Measurements from ENCODE around the gene ARHGAP23.
"Not testable (repeated sequence)": the region's sequence is repeated elsewhere in the genome, so short reads cannot be mapped to it uniquely, and the experiment has no call there.

The ARHGAP23 gene

DNA sequence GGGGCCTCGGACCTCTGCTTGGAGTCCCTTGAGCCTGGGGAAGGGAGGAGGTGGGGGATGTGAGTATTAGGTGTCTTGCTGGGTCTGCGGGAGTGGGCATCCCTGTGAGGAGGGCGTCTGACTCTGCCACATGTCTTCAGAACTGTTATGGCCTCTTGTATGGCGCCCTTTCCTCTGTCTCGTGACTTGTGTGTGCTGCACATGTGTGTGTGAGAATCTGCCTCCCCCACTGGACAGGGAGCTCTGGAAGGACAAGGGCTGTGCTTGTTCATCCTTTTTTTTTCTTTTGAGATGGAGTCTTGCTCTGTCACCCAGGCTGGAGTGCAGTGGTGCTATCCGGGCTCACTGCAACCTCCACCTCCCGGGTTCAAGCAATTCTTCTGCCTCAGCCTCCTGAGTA, 33.4 kb downstream of the ARHGAP23 start:
- no peak for DNase-seq

GRCh38 chr17:38463451-38463858, 35.2 kb downstream of the ARHGAP23 start:
- DNase-seq: no peak

- no peak for DNase-seq
Observed at GRCh38 chr17:38464251-38464722, 36.0 kb downstream of the ARHGAP23 start.

GRCh38 chr17:38464723-38465390, 36.6 kb downstream of the ARHGAP23 start:
- no peak for DNase-seq

DNA sequence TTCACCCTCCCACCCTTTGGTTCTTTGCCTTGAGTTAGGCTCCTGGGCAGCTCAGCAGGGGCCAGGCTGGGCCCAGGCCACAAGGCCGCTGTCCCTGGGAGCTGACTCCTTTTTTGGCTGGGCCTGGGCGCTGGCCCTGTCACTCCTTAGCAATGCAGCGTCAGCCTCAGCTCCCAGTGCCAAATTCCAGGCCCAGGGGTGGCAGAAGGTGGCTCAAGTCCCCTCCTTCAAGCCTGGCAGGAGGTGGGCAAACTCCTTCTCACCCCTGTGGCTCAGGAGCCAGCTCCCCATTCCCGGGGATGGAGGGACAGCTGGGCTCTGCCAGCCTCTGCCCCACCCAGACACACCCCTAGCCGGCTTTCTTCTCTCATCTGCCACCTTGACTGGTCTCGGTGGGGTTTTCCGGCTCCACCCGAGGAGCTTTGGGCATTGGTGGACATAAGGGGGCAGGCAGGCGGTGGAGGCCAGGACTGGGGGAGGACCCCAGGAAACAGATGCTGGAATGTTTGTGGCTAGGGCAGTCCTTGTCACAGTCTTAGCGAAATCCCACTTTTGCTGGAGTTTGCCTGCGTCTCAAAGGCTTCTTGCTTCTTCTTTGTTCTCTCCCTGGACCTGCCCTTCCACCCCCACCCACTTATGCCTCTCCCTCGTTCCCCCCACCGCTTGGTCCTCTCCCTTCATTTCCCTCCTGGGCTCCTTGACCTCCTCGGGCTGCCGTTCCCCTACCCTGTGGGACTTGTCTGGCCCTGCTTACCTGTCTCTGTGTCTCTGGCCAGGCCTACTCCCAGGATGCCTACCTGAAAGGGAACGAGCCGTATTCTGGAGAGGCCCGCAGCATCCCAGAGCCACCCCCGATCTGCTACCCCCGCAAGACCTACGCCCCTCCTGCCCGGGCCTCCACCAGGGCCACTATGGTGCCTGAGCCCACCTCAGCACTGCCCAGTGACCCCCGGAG, 37.4 kb downstream of the ARHGAP23 start:
- DNase-seq: no peak

DNA sequence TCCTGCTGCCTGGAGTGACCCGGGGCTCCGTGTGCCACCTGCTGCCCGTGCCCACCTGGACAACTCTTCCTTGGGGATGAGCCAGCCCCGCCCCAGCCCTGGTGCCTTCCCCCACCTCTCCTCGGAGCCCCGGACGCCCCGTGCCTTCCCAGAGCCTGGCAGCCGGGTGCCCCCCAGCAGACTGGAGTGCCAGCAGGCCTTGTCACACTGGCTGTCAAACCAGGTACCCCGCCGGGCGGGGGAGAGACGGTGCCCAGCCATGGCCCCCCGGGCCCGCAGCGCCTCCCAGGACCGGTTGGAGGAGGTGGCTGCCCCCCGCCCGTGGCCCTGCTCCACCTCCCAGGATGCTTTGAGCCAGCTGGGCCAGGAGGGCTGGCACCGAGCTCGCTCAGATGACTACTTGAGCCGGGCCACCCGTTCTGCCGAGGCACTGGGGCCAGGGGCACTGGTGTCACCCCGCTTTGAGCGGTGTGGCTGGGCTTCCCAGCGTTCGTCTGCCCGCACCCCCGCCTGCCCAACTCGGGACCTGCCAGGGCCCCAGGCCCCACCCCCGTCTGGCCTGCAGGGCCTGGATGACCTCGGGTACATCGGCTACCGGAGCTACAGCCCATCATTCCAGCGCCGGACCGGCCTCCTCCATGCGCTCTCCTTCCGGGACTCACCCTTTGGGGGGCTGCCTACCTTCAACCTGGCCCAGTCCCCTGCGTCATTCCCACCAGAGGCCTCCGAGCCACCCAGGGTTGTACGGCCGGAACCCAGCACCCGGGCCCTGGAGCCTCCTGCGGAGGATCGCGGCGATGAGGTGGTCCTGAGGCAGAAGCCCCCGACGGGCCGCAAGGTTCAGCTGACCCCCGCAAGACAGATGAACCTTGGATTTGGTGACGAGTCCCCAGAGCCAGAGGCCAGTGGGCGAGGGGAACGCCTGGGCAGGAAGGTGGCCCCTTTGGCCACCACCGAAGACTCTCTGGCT, 38.4 kb downstream of the ARHGAP23 start:
- DNase-seq: no peak

- no peak for DNase-seq
Observed at GRCh38 chr17:38467491-38467890, 39.2 kb downstream of the ARHGAP23 start.

DNA sequence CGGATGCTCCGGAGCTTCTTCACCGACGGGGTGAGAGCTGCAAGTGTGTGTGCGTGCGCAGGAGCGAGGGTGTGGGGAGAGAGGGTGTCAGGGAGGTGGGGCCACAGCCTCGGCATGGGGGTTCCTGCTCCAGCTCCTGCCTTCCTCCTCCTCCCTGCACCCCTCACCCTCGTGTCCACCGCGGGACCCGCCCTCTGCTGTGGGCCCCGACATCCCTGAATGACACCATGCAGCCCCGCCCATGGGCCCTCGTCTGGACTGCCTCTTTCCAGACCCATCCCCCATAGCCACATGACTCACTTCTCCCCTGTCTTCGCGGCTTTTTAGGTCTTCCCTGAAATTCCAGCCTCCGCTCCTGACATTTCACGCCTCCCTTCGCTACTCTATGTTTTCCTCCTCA, 41.6 kb downstream of the ARHGAP23 start:
- DNase-seq: no peak

DNA sequence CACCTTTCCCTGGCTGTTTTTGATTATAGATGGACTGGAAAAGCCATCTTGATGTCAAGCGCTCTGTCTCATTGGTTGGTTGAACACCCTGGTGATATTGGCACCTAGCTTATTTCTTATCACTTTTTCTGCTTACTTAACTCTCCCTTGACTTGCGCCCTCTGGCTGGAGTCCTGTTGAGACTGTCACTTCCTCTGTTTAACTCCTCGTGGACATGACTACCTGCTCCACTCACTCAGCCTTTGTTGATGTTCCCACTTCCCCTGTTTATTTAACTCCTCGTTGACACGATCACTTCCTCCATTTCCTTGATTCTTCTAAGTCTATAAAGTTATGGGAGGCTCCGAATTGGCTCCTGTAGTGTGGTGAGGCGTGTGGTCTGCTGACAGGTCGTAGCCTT, 43.0 kb downstream of the ARHGAP23 start:
- not testable (repeated sequence) for DNase-seq

- not testable (repeated sequence) for DNase-seq
Observed at GRCh38 chr17:38474666-38475065, 46.4 kb downstream of the ARHGAP23 start.

DNA sequence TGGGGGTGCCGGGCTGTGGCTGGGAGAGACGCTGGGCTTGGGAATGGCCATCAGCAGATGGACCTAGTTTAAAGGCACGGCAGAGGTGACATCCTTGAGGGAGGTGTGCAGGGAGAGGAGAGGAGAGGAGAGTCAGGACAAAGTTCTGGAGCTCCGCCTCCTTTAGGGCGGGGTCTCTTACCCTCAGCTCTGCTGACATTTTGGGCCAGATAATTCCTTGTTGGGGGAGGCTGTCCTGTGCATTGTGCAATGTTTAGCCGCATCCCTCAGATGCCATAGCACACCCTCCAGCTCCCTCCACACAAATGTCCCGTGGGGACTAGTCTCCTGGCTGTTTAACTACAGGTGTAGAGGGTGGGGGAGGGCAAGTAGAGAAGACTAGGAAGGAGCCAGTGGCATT, 48.3 kb downstream of the ARHGAP23 start:
- no peak for DNase-seq

DNA sequence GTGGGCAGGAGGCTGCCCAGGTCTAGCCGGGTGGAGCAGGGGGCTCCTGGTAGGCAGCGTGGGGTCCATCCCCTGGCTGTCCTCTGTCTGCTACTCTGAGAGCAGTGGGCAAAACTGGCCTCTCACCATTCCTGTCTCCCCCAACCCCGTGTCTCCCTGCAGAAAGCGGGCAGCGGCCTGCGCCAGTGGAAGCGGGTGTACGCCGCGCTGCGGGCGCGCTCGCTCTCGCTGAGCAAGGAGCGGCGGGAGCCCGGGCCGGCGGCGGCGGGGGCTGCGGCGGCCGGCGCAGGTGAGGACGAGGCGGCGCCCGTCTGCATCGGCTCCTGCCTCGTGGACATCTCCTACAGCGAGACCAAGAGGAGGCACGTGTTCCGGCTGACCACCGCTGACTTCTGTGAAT, 49.2 kb downstream of the ARHGAP23 start:
- DNase-seq: not testable (repeated sequence)

- not testable (repeated sequence) for DNase-seq
Observed at GRCh38 chr17:38477951-38478350, 49.7 kb downstream of the ARHGAP23 start.

- not testable (repeated sequence) for DNase-seq
Observed at GRCh38 chr17:38478667-38479066, 50.4 kb downstream of the ARHGAP23 start.

DNA sequence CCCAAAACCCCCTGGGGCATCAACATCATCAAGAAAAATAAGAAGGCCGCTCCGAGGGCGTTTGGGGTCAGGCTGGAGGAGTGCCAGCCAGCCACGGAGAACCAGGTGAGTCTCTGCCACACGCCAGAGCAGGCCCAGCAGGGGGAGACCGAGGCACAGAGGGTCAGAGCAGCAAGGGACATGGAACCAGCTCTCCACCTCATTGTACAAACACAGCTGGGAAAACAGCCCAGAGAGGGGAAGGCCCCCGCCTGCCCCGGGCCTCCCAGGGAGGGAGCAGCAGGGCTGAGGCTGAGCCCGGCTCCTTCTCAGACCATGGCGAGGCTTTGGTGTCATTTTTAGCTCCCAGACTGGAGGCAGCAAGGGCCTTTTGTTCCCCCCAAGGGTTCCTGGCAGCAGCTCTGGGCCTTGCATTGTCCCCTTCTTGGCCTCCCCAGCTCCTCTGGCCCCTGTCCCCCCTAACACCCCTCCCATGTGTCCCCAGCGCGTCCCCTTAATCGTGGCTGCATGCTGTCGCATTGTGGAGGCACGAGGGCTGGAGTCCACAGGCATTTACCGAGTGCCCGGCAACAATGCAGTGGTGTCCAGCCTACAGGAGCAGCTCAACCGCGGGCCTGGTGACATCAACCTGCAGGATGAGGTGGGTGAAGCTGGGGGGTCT, 53.9 kb downstream of the ARHGAP23 start:
- DNase-seq: not testable (repeated sequence)

DNA sequence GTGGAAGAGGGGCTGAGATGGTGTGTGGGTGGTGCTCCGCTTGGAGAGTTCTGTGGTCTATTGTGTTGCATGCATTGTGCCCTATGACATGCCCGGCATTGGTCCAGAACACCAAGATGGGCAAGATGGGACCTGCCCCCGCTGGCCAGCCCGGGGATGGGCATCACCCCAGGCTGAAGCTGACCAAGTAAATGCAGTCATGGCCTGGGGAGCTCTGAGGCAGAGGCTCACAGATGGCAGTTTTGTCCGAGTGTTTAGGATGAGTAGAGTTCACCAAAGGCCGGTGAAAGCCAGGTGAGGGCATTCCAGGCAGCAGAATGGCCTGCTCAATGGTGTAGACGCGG, 54.4 kb downstream of the ARHGAP23 start:
- DNase-seq: not testable (repeated sequence)

GRCh38 chr17:38484242-38485145, 56.2 kb downstream of the ARHGAP23 start:
- not testable (repeated sequence) for DNase-seq

DNA sequence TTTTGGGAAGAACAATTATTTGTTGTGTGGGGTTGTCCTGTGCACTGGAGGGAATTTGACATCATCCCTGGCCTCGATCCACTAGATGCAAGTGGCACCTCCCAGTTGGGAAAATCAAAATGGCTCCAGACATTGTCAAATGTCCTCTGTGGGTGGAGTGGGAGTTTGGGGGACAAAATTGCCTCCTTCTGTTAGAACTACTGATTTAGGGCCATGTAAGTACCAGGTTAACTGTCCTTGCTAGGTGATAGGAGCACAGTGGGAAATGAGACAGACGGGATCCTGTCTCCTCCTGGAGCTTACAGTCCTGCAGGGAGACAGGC, 56.8 kb downstream of the ARHGAP23 start:
- DNase-seq: no peak

- not testable (repeated sequence) for DNase-seq
Observed at GRCh38 chr17:38485681-38486298, 57.5 kb downstream of the ARHGAP23 start.

DNA sequence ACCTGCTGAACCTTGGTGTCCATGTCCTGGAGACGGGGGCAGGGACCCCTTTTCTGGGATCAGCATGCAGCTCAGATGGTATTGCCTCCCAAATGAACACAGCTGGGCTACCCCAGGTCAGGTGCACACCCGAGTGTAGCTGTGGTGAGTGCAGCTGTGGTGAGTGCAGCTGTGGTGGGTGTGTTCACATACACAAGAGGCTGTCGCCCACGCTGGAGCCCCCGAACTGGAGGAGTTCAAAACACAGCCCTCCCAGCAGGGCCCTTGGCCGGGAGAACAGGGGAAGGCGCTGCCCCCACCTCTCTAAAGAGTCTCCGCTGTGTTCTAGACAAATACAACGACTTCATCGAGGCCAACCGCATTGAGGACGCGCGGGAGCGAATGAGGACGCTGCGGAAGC, 61.5 kb downstream of the ARHGAP23 start:
- DNase-seq: not testable (repeated sequence)
